ENCODE data around the gene CACNA1F. TPM values are rescaled to one million over a fixed set of nuclear protein-coding genes. Genes with fewer than 3 reads are reported as not detected.

The CACNA1F gene
- total and polyA plus RNA-seq, 9 of the 15 experiments (the other 6 are each of a cell fraction or from before 2014, with no cell fraction given) = under 0.01 to 0.41 (median 0.03) TPM; not detected in 3

- TF ChIP-seq NUFIP1 (IDR thresholded peaks at IDR 0.05; ENCODE audit: partially characterized antibody) (no peak), SMARCA5 (IDR thresholded peaks at IDR 0.05) (no peak), ETV5 (CRISPR knock-in tag; IDR thresholded peaks at IDR 0.05; ENCODE audit: low read depth) (no peak), ZNF639 (CRISPR knock-in tag; conservative IDR thresholded peaks at IDR 0.05 in 1 of 2, IDR thresholded peaks at IDR 0.05 in 1 of 2) (no peak), TCFL5 (CRISPR knock-in tag; conservative IDR thresholded peaks at IDR 0.05) (no peak), PCBP2 (IDR thresholded peaks at IDR 0.05; ENCODE audit: low read depth, low read length, poor library complexity, severe bottlenecking) (no peak), MAX (CRISPR knock-in tag; IDR thresholded peaks at IDR 0.05) (no peak), KLF1 (tag; IDR thresholded peaks at IDR 0.05) (no peak), CC2D1A (IDR thresholded peaks at IDR 0.05) (peak; percentile 81; the same call in 1 of the 2 replicates), ZNF224 (CRISPR knock-in tag; IDR thresholded peaks at IDR 0.05) (no peak), ZNF785 (CRISPR knock-in tag; IDR thresholded peaks at IDR 0.05) (no peak), MEIS2 (IDR thresholded peaks at IDR 0.05; ENCODE audit: partially characterized antibody) (no peak), ASH1L (IDR thresholded peaks at IDR 0.05; ENCODE audit: borderline replicate concordance, low read depth, partially characterized antibody) (peak; percentile 96), FOXA3 (CRISPR knock-in tag; conservative IDR thresholded peaks at IDR 0.05 in 1 of 2, IDR thresholded peaks at IDR 0.05 in 1 of 2) (no peak), MCM7 (IDR thresholded peaks at IDR 0.05) (no peak), PTTG1 (tag; IDR thresholded peaks at IDR 0.05; ENCODE audit: low read depth) (no peak), ZNF445 (CRISPR knock-in tag; IDR thresholded peaks at IDR 0.05; ENCODE audit: low read depth) (no peak), ZBED1 (IDR thresholded peaks at IDR 0.05) (no peak), LCOR (CRISPR knock-in tag; IDR thresholded peaks at IDR 0.05) (no peak), ETV6 (IDR thresholded peaks at IDR 0.05; ENCODE audit: borderline replicate concordance in 1 of 2, low read depth in 2 of 2, low read length in 1 of 2) (no peak), ETV6 (CRISPR knock-in tag; IDR thresholded peaks at IDR 0.05; ENCODE audit: borderline replicate concordance) (no peak), ZSCAN29 (IDR thresholded peaks at IDR 0.05) (no peak), NRF1 (conservative IDR thresholded peaks at IDR 0.05 in 1 of 2, IDR thresholded peaks at IDR 0.05 in 1 of 2) (peak; percentile 64 to 72), HDAC2 (IDR thresholded peaks at IDR 0.05) (no peak), GATAD2A (IDR thresholded peaks at IDR 0.05) (no peak)
- TF ChIP-seq, protein P1, sequence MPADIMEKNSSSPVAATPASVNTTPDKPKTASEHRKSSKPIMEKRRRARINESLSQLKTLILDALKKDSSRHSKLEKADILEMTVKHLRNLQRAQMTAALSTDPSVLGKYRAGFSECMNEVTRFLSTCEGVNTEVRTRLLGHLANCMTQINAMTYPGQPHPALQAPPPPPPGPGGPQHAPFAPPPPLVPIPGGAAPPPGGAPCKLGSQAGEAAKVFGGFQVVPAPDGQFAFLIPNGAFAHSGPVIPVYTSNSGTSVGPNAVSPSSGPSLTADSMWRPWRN (IDR thresholded peaks at IDR 0.05; ENCODE audit: low read depth) = 0 out of 2 replicates have a peak, but pooled peaks have one; percentile 15
- TF ChIP-seq, protein P2, sequence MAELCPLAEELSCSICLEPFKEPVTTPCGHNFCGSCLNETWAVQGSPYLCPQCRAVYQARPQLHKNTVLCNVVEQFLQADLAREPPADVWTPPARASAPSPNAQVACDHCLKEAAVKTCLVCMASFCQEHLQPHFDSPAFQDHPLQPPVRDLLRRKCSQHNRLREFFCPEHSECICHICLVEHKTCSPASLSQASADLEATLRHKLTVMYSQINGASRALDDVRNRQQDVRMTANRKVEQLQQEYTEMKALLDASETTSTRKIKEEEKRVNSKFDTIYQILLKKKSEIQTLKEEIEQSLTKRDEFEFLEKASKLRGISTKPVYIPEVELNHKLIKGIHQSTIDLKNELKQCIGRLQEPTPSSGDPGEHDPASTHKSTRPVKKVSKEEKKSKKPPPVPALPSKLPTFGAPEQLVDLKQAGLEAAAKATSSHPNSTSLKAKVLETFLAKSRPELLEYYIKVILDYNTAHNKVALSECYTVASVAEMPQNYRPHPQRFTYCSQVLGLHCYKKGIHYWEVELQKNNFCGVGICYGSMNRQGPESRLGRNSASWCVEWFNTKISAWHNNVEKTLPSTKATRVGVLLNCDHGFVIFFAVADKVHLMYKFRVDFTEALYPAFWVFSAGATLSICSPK (IDR thresholded peaks at IDR 0.05; ENCODE audit: borderline replicate concordance) = no peak
Measured at GRCh38 chrX:49269010-49269766, 36.0 kb upstream of the CACNA1F start (continued).
